Mesenchymal stem cell (in vitro differentiated cells and primary cell): ENCODE measurements around the gene HMGA1.

ENCODE experiments used
- DNase-seq: peaks from one replicate; pipeline ENCODE4 v3.0.0-alpha.2; 2013
- H2AFZ ChIP-seq: one replicate; pipeline ENCODE4 v1.6.1; 2013; ENCODE audit warnings: low read depth, mild to moderate bottlenecking, control low read depth, inconsistent platforms, low read length, moderate library complexity
- H2AK5ac ChIP-seq: 2 replicates; pipeline ENCODE4 v1.6.1; 2013; ENCODE audit warnings: low read length, moderate library complexity, mild to moderate bottlenecking, inconsistent platforms; ENCODE audit not compliant: severe bottlenecking
- H2BK120ac ChIP-seq: one replicate; pipeline ENCODE4 v1.6.1; 2013; ENCODE audit warnings: low read depth, mild to moderate bottlenecking, inconsistent platforms, low read length, moderate library complexity
- H2BK12ac ChIP-seq, 2 experiments: one replicate each; pipeline ENCODE4 v1.6.1; 2013; ENCODE audit warnings: inconsistent platforms in 2 of 2, low read length in 2 of 2, mild to moderate bottlenecking in 2 of 2, moderate library complexity in 2 of 2, control low read depth in 1 of 2
- H2BK15ac ChIP-seq: one replicate; pipeline ENCODE4 v1.6.1; 2013; ENCODE audit warnings: mild to moderate bottlenecking, low read depth, inconsistent platforms; ENCODE audit not compliant: poor library complexity, severe bottlenecking
- H2BK5ac ChIP-seq: 2 replicates; pipeline ENCODE4 v1.6.1; 2013; ENCODE audit warnings: low read depth, mild to moderate bottlenecking, low read length, control low read depth, inconsistent platforms; ENCODE audit not compliant: poor library complexity, severe bottlenecking
- H3K14ac ChIP-seq, 2 experiments: one replicate each; pipeline ENCODE4 v1.6.1; 2013; ENCODE audit warnings: inconsistent platforms in 2 of 2, low read length in 2 of 2, control low read depth in 1 of 2, mild to moderate bottlenecking in 1 of 2, moderate library complexity in 1 of 2
- H3K18ac ChIP-seq, 2 experiments: one replicate each; pipeline ENCODE4 v1.6.1; 2013; ENCODE audit warnings: inconsistent platforms in 2 of 2, low read length in 2 of 2, control low read depth in 1 of 2, low read depth in 1 of 2, mild to moderate bottlenecking in 1 of 2
- H3K23ac ChIP-seq, 2 experiments: one replicate each; pipeline ENCODE4 v1.6.1; 2013; ENCODE audit warnings: inconsistent platforms in 2 of 2, low read length in 2 of 2, mild to moderate bottlenecking in 2 of 2, moderate library complexity in 2 of 2, control low read depth in 1 of 2
- H3K27ac ChIP-seq: 2 replicates; pipeline ENCODE4 v1.5.1; 2013; ENCODE audit warnings: mild to moderate bottlenecking, moderate library complexity, low read length, control low read depth, inconsistent platforms; ENCODE audit not compliant: poor library complexity, severe bottlenecking
- H3K27me3 ChIP-seq, 2 experiments: 2 replicates each; pipeline versions ENCODE4 v1.6.1 to v1.7.0; 2013; ENCODE audit warnings: low read length in 2 of 2, mild to moderate bottlenecking in 2 of 2, moderate library complexity in 2 of 2, control low read depth in 1 of 2, inconsistent platforms in 1 of 2; ENCODE audit not compliant: control insufficient read depth in 1 of 2, insufficient read depth in 1 of 2
- H3K36me3 ChIP-seq, 2 experiments: 2 replicates each; pipeline versions ENCODE4 v1.6.1 to v1.7.0; 2013; ENCODE audit warnings: low read length in 2 of 2, control low read depth in 1 of 2, inconsistent platforms in 1 of 2, low read depth in 1 of 2, mild to moderate bottlenecking in 1 of 2; ENCODE audit not compliant: insufficient read depth in 2 of 2, control insufficient read depth in 1 of 2
- H3K4ac ChIP-seq, 2 experiments: one replicate each; pipeline ENCODE4 v1.6.1; 2013; ENCODE audit warnings: inconsistent platforms in 2 of 2, low read length in 2 of 2, mild to moderate bottlenecking in 2 of 2, moderate library complexity in 2 of 2, control low read depth in 1 of 2, low read depth in 1 of 2
- H3K4me1 ChIP-seq: 2 replicates; pipeline ENCODE4 v1.6.1; 2013; ENCODE audit warnings: low read depth, low read length, control low read depth; ENCODE audit not compliant: control insufficient read depth, insufficient read depth
- H3K4me2 ChIP-seq: 2 replicates; pipeline ENCODE4 v1.6.1; 2013; ENCODE audit warnings: low read length, mild to moderate bottlenecking, inconsistent platforms; ENCODE audit not compliant: poor library complexity, severe bottlenecking
- H3K4me3 ChIP-seq, 2 experiments: 2 replicates each; pipeline versions ENCODE4 v1.5.1 to v1.7.0; 2013; ENCODE audit warnings: low read length in 2 of 2, mild to moderate bottlenecking in 2 of 2, control low read depth in 1 of 2, low read depth in 1 of 2; ENCODE audit not compliant: insufficient read depth in 1 of 2
- H3K79me1 ChIP-seq: replicated peaks from 2 replicates; pipeline ENCODE4 v1.6.1; 2013; ENCODE audit warnings: mild to moderate bottlenecking, control low read depth, low read length, inconsistent platforms; ENCODE audit not compliant: poor library complexity, severe bottlenecking
- H3K9ac ChIP-seq: 2 replicates; pipeline ENCODE4 v1.7.0; 2013; ENCODE audit warnings: mild to moderate bottlenecking, low read length, moderate library complexity
- H3K9me3 ChIP-seq: 2 replicates; pipeline ENCODE4 v1.7.0; 2013; ENCODE audit warnings: mild to moderate bottlenecking, low read length; ENCODE audit not compliant: control insufficient read depth
- H4K8ac ChIP-seq: one replicate; pipeline ENCODE4 v1.6.1; 2013; ENCODE audit warnings: inconsistent platforms, mild to moderate bottlenecking, low read length, moderate library complexity
- H4K91ac ChIP-seq: one replicate; pipeline ENCODE4 v1.6.1; 2013; ENCODE audit warnings: mild to moderate bottlenecking, low read length, inconsistent platforms
- WGBS: methylation state at CpG from one replicate; pipeline ENCODE4 v1.1.7; 2013; ENCODE audit warnings: mixed read lengths; 5-methylcytosine and 5-hydroxymethylcytosine counted together

The HMGA1 gene

DNA sequence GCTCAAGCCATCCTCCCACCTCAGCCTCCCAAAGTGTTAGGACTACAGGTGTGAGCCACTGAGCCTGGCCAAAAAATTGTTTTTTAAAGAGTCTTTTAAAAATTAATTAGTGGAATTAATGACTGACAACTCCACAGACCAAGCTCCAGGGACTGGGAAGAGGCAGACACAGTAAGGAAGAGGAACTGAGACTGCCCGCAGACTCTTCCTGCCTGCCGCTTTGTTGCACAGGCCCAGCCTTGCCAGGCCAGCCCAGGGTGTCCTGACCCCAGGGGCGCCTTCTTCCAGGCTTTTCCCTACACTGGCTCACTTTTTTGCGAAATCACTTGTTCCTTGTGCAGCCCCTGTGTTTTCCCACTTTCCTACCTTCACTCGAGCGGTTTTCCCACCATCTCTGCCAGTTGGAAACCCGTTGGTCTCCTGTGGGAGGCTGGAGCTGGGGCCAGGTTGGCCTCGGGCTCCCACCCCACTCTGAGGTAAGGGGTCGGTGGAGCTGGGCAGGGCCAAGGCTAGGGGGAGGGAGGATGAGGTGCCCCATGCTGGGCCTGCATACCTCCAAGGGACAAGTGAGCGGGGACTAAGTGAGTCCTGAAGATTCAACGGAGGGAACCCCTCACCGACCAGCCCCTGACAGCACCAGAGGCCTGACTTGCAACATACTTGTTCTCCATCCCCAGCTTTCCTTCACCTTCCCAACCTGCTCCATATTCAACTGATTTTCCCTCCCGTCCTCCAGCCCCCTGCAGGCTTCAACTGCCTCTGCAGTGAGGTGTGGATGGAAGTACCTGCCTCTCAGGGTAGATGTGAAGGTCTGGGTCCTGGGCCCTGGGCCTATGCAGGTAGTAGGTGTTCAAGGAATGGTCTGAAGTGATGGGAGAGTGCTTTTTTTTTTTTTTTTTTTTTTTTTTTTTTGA is 35.6 kb downstream of the HMGA1 start:
- Histone ChIP-seq H3K4me2 (no peak overlapping the region), H2BK5ac (no peak overlapping the region), H2BK12ac (no peak overlapping the region), H3K79me1 (no peaks in the 10 kb centered on the region), H2BK120ac (no peak overlapping the region), H3K27ac (no peak overlapping the region), H3K27me3 (no peaks in the 10 kb centered on the region), H3K23ac (no peak overlapping the region), H3K14ac (no peak overlapping the region), H3K4ac (no peak overlapping the region), H3K9me3 (no peaks in the 10 kb centered on the region), H4K8ac (peak overlapping the region; percentile 66), H3K36me3 (peaks cover 0 to 5% of the 10 kb centered on the region in 2 experiments), H3K18ac (peak overlapping the region in 1 of 2 experiments; percentile 34), H4K91ac (no peak overlapping the region), H3K4me1 (peaks cover 1% of the 10 kb centered on the region), H2AK5ac (no peak overlapping the region), H2BK15ac (no peak overlapping the region), H3K4me3 (no peak overlapping the region), H3K9ac (no peak overlapping the region), H2AFZ (no peak overlapping the region)
- 95% methylated on average over 12 of the region's 13 CpGs for WGBS
- DNase-seq, result no peak

DNA sequence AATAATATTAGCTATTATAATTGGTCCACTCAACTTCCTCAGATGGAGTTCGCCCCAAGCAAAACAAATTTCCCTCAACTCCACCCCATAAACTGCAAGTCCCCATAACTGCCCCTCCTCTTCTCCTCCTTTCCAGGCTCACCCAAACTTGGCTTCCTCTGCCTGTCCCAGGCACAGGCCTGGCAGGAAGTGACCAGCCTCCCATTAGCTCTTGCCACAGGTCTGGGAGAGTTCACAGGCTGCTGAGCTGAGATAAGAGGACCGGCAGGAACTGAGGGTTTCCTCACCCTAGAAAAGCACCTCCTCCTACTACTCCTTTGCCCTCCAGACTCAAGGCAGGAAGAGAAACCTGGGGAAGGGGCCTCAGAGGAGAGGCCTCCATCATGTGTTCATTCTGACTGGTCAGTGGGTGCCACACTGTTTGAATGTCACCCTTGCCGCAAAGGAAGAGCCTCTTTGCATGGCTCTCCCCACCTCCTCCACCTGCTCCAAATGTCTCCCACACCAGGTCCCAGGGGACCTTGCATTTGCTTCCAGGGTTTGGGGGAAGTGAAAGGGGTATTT is 36.7 kb downstream of the HMGA1 start:
- peaks cover 1% of the 10 kb centered on the region for H3K4me1 ChIP-seq
- H2BK15ac ChIP-seq, result no peak overlapping the region
- no peak overlapping the region for H3K14ac ChIP-seq
- H4K8ac ChIP-seq, result peak overlapping the region; percentile 90
- H4K91ac ChIP-seq, result peak overlapping the region; percentile 67
- no peak overlapping the region for H3K4me2 ChIP-seq
- peak overlapping the region in 1 of 2 experiments; percentile 60 for H3K4ac ChIP-seq
- peaks cover 4 to 14% of the 10 kb centered on the region in 2 experiments for H3K36me3 ChIP-seq
- peak overlapping the region in 1 of 2 experiments; percentile 18 for H2BK12ac ChIP-seq
- DNase-seq, result peak; percentile 38
- peak overlapping the region in 1 of 2 experiments; percentile 52 for H3K18ac ChIP-seq
- H3K27ac ChIP-seq, result no peak overlapping the region
- no peaks in the 10 kb centered on the region for H3K27me3 ChIP-seq
- no peak overlapping the region for H2BK5ac ChIP-seq
- H3K9me3 ChIP-seq, result no peaks in the 10 kb centered on the region
- H2BK120ac ChIP-seq, result no peak overlapping the region
- no peak overlapping the region for H3K4me3 ChIP-seq
- no peak overlapping the region for H3K23ac ChIP-seq
- H3K79me1 ChIP-seq, result no peaks in the 10 kb centered on the region
- no peak overlapping the region for H2AK5ac ChIP-seq
- H2AFZ ChIP-seq, result no peak overlapping the region
- no peak overlapping the region for H3K9ac ChIP-seq
- 50% methylated on average over 2 of the region's 3 CpGs for WGBS

DNA sequence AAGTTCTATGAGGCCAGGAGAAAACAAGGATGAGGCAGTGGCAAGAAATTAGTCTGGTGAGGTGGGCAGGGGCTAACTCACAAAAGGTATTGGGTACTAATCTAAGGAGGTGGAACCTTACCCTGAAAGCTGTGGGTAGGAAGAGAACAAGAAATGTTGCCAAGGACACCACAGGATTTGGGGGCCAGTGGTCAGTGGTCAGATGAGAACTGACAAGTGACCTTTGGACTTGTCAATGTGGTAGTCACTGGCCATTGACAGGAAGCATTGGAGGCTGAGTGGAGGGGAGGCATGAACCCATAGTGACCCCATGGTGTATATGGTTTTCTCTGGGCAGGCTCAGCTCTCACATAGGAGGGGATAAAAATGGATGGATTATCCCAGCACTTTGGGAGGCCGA is 37.5 kb downstream of the HMGA1 start:
- Histone ChIP-seq H3K4me1 (peaks cover 1% of the 10 kb centered on the region), H4K91ac (no peak overlapping the region), H3K4me3 (no peak overlapping the region), H2BK5ac (no peak overlapping the region), H2BK12ac (peak overlapping the region in 1 of 2 experiments; percentile 3), H3K36me3 (peaks cover 5 to 22% of the 10 kb centered on the region in 2 experiments), H2BK120ac (no peak overlapping the region), H3K23ac (no peak overlapping the region), H3K18ac (no peak overlapping the region), H3K4me2 (no peak overlapping the region), H2AK5ac (no peak overlapping the region), H4K8ac (no peak overlapping the region), H3K79me1 (no peaks in the 10 kb centered on the region), H3K9ac (no peak overlapping the region), H3K27me3 (no peaks in the 10 kb centered on the region), H3K27ac (no peak overlapping the region), H3K14ac (peak overlapping the region in 1 of 2 experiments; percentile 39), H3K9me3 (no peaks in the 10 kb centered on the region), H2BK15ac (no peak overlapping the region), H2AFZ (no peak overlapping the region), H3K4ac (no peak overlapping the region)
- DNase-seq, result no peak
- WGBS, result 100% methylated on average over 1 of the region's 1 CpG

DNA sequence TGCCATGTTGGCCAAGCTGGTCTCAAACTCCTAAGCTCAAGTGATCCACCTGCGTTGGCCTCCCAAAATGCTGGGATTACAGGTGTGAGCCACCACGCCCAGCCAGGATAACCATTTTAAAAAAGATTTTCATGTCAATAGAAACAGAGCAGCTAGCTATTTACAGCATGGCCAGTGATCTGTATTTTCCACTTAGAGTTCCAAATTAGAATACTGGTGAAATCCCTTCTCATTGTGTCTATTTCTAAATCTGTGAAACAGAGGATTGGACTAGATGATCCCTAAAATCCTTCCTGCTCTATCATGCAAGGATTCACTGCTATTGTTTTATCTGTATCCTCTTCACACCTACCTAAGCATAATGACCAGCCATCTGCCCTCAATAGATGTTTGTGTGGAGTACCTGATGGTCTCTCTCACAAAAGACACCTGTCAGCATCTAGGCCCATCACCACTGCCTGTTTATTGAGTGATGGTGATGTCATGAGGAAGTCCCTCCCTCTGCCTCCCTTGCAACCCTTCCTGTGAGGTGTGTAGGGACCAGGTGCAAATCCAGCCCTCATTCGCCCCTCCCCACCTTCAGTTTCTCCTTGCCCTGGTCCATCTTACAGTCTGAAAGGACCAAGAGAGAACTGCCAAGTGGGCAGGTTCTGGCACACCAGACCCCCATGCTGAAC is 38.6 kb downstream of the HMGA1 start:
- no peak overlapping the region for H3K9ac ChIP-seq
- no peak overlapping the region for H3K18ac ChIP-seq
- H2BK5ac ChIP-seq, result no peak overlapping the region
- H3K4ac ChIP-seq, result no peak overlapping the region
- peaks cover 1% of the 10 kb centered on the region for H3K79me1 ChIP-seq
- no peaks in the 10 kb centered on the region for H3K27me3 ChIP-seq
- no peak overlapping the region for H2BK15ac ChIP-seq
- H3K27ac ChIP-seq, result no peak overlapping the region
- H3K14ac ChIP-seq, result no peak overlapping the region
- no peak overlapping the region for H4K91ac ChIP-seq
- 99% methylated on average over 3 of the region's 3 CpGs for WGBS
- no peaks in the 10 kb centered on the region for H3K9me3 ChIP-seq
- peaks cover 13 to 33% of the 10 kb centered on the region in 2 experiments for H3K36me3 ChIP-seq
- no peak overlapping the region for H3K4me2 ChIP-seq
- H2AK5ac ChIP-seq, result no peak overlapping the region
- no peak overlapping the region for H2BK12ac ChIP-seq
- H2AFZ ChIP-seq, result no peak overlapping the region
- no peak overlapping the region for H4K8ac ChIP-seq
- DNase-seq, result no peak
- H2BK120ac ChIP-seq, result no peak overlapping the region
- peaks cover 1% of the 10 kb centered on the region for H3K4me1 ChIP-seq
- H3K4me3 ChIP-seq, result no peak overlapping the region
- H3K23ac ChIP-seq, result no peak overlapping the region
